HL-60 (cell line): ENCODE results near the gene R3HCC1L.

Source experiments
- DNase-seq, 2 experiments: peaks; one replicate each; pipeline ENCODE4 v3.0.0-alpha.2; 2010 to 2020; ENCODE audit warnings: low read depth in 1 of 2, low spot score in 1 of 2
- H3K27ac ChIP-seq: fragments of 250-450 bp; sonication (Bioruptor Pico); replicated peaks from 2 replicates; pipeline ENCODE4 v1.5.1; 2020; ENCODE audit warnings: mild to moderate bottlenecking, moderate library complexity
- H3K27me3 ChIP-seq: fragments of 250-450 bp; sonication (Bioruptor Pico); 2 replicates; pipeline ENCODE4 v1.5.1; 2021; ENCODE audit warnings: mild to moderate bottlenecking, moderate library complexity; ENCODE audit not compliant: insufficient read depth, poor library complexity, severe bottlenecking
- H3K4me3 ChIP-seq: replicated peaks from 2 replicates; pipeline ENCODE4 v1.5.1; 2011; ENCODE audit warnings: mild to moderate bottlenecking, control low read depth, low read length; ENCODE audit not compliant: insufficient read depth
- GABPA ChIP-seq: IDR thresholded peaks from 2 replicates; pipeline ENCODE4 v1.6.1; 2012; ENCODE audit warnings: low read depth
- POLR2AphosphoS5 ChIP-seq: IDR thresholded peaks from 2 replicates; pipeline ENCODE4 v1.6.1; 2012; ENCODE audit warnings: low read depth
- REST ChIP-seq: IDR thresholded peaks from 2 replicates; pipeline ENCODE4 v1.6.1; 2012; ENCODE audit warnings: low read depth; ENCODE audit not compliant: insufficient replicate concordance
- SPI1 ChIP-seq: IDR thresholded peaks from 2 replicates; pipeline ENCODE4 v1.6.1; 2012; ENCODE audit warnings: low read depth, mild to moderate bottlenecking, borderline replicate concordance
- TF ChIP-seq, protein P1 (sequence below): IDR thresholded peaks from one replicate; pipeline ENCODE4 v1.5.1; 2011; ENCODE audit warnings: low read length, control low read depth, inconsistent platforms; ENCODE audit not compliant: insufficient read depth

R3HCC1L gene

GRCh38 chr10:98294270-98294627 is 159.8 kb downstream of the R3HCC1L start:
- no peak overlapping the region for H3K27ac ChIP-seq
- no peak for TF ChIP-seq SPI1
- TF ChIP-seq REST: no peak
- TF ChIP-seq, protein P1, sequence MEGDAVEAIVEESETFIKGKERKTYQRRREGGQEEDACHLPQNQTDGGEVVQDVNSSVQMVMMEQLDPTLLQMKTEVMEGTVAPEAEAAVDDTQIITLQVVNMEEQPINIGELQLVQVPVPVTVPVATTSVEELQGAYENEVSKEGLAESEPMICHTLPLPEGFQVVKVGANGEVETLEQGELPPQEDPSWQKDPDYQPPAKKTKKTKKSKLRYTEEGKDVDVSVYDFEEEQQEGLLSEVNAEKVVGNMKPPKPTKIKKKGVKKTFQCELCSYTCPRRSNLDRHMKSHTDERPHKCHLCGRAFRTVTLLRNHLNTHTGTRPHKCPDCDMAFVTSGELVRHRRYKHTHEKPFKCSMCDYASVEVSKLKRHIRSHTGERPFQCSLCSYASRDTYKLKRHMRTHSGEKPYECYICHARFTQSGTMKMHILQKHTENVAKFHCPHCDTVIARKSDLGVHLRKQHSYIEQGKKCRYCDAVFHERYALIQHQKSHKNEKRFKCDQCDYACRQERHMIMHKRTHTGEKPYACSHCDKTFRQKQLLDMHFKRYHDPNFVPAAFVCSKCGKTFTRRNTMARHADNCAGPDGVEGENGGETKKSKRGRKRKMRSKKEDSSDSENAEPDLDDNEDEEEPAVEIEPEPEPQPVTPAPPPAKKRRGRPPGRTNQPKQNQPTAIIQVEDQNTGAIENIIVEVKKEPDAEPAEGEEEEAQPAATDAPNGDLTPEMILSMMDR: no peak
- TF ChIP-seq GABPA: no peak
- no peak for TF ChIP-seq POLR2AphosphoS5

More at GRCh38 chr10:98294270-98294627, 159.8 kb downstream of the R3HCC1L start:
- DNase-seq: no peak
- Histone ChIP-seq H3K27me3 (peaks cover 6% of the 10 kb centered on the region), H3K4me3 (no peak overlapping the region)
